WTC11 (cell line): ENCODE measurements around the gene DTNBP1. TPM values are rescaled to one million over a fixed set of nuclear protein-coding genes. Genes with fewer than 3 reads are reported as not detected.

Experiments
- ATAC-seq: fragments of 200-7000 bp; cut with Tn5 transposase; 2 replicates; pipeline ENCODE4 v1.10.0; 2021; ENCODE audit warnings: mild to moderate bottlenecking, moderate library complexity
- CTCF ChIA-PET: fragments of 300-600 bp; sonication (Branson Sonifier 250); formaldehyde crosslinking; loops from one replicate; lab custom pipeline; 2021; ENCODE audit warnings: antibody characterized with exemption; lab: Charles Lee
- POLR2A ChIA-PET: fragments of 350-600 bp; sonication (Branson Sonifier 250); formaldehyde crosslinking; loops from one replicate; lab custom pipeline; 2021; ENCODE audit warnings: antibody characterized with exemption; lab: Charles Lee
- DNase-seq: peaks from one replicate; pipeline ENCODE4 v3.0.0; 2021; ENCODE audit warnings: low spot score
- H3K27ac Mint-ChIP-seq: 2 replicates; pipeline ENCODE4 v1.8.0; 2021; ENCODE audit warnings: mixed read lengths
- H3K27me3 Mint-ChIP-seq: 2 replicates; pipeline ENCODE4 v1.8.0; 2021; ENCODE audit warnings: low read depth, mild to moderate bottlenecking, moderate library complexity, mixed read lengths
- H3K36me3 Mint-ChIP-seq: 2 replicates; pipeline ENCODE4 v1.8.0; 2021; ENCODE audit warnings: mixed read lengths
- H3K4me1 Mint-ChIP-seq: 2 replicates; pipeline ENCODE4 v1.8.0; 2022; ENCODE audit warnings: mixed read lengths
- H3K4me3 Mint-ChIP-seq: 2 replicates; pipeline ENCODE4 v1.8.0; 2021; ENCODE audit warnings: mild to moderate bottlenecking, moderate library complexity, mixed read lengths
- H3K9me3 Mint-ChIP-seq: 2 replicates; pipeline ENCODE4 v1.8.0; 2021; ENCODE audit warnings: mixed read lengths
- AFF4 ChIP-seq: sonication (generic); formaldehyde crosslinking; IDR thresholded peaks from 2 replicates; pipeline ENCODE4 v1.8.1; 2023; ENCODE audit warnings: mild to moderate bottlenecking, missing genetic modification reagents, borderline replicate concordance
- ATF1 ChIP-seq: sonication (generic); formaldehyde crosslinking; IDR thresholded peaks from 2 replicates; pipeline ENCODE4 v1.8.1; 2023; ENCODE audit warnings: mild to moderate bottlenecking, moderate library complexity, missing genetic modification reagents
- ATF6 ChIP-seq: sonication (generic); formaldehyde crosslinking; IDR thresholded peaks from 2 replicates; pipeline ENCODE4 v1.8.1; 2023; ENCODE audit warnings: mild to moderate bottlenecking, missing genetic modification reagents
- GTF2I ChIP-seq: fragments of 250-450 bp; sonication (Bioruptor Pico); conservative IDR thresholded peaks from 2 replicates; pipeline ENCODE4 v1.4.0; 2021; ENCODE audit warnings: mild to moderate bottlenecking
- KAT7 ChIP-seq: sonication (generic); formaldehyde crosslinking; IDR thresholded peaks from 2 replicates; pipeline ENCODE4 v1.8.1; 2023; ENCODE audit warnings: missing genetic modification reagents, mild to moderate bottlenecking, borderline replicate concordance
- MYBL2 ChIP-seq: sonication (generic); formaldehyde crosslinking; IDR thresholded peaks from 2 replicates; pipeline ENCODE4 v1.8.1; 2023; ENCODE audit warnings: mild to moderate bottlenecking, moderate library complexity, missing genetic modification reagents
- NFATC4 ChIP-seq: fragments of 250-450 bp; sonication (Bioruptor Pico); IDR thresholded peaks from 2 replicates; pipeline ENCODE4 v1.9.0; 2021; ENCODE audit warnings: mild to moderate bottlenecking
- SMAD3 ChIP-seq: sonication (generic); formaldehyde crosslinking; IDR thresholded peaks from 2 replicates; pipeline ENCODE4 v1.8.0; 2022; ENCODE audit warnings: missing genetic modification reagents, mild to moderate bottlenecking, borderline replicate concordance
- SP1 ChIP-seq: sonication (generic); formaldehyde crosslinking; conservative IDR thresholded peaks from 2 replicates; pipeline ENCODE4 v1.8.1; 2022; ENCODE audit warnings: missing genetic modification reagents
- TEAD4 ChIP-seq: sonication (generic); formaldehyde crosslinking; IDR thresholded peaks from 2 replicates; pipeline ENCODE4 v1.8.0; 2022; ENCODE audit warnings: mild to moderate bottlenecking, missing genetic modification reagents
- ZNF121 ChIP-seq: sonication (generic); formaldehyde crosslinking; IDR thresholded peaks from 2 replicates; pipeline ENCODE4 v1.8.0; 2023; ENCODE audit warnings: missing genetic modification reagents
- ZNF219 ChIP-seq: sonication (generic); formaldehyde crosslinking; IDR thresholded peaks from 2 replicates; pipeline ENCODE4 v1.8.0; 2023; ENCODE audit warnings: missing genetic modification reagents, mild to moderate bottlenecking, borderline replicate concordance
- ZNF416 ChIP-seq: fragments of 250-450 bp; sonication (Bioruptor Pico); IDR thresholded peaks from 2 replicates; pipeline ENCODE4 v1.9.0; 2021; ENCODE audit warnings: mild to moderate bottlenecking, inconsistent platforms
- total RNA-seq: library from RNA; stranded (reverse); gene quantifications from 3 replicates; pipeline ENCODE4 v1.2.3, GENCODE V29; 2021
- TF ChIP-seq, protein P1 (sequence below): fragments of 200-600 bp; IDR thresholded peaks from 2 replicates; pipeline ENCODE4 v1.8.0; 2022; ENCODE audit warnings: antibody characterized with exemption
- TF ChIP-seq, protein P2 (sequence below): sonication (generic); formaldehyde crosslinking; IDR thresholded peaks from 2 replicates; pipeline ENCODE4 v1.8.0; 2022; ENCODE audit warnings: mild to moderate bottlenecking, missing genetic modification reagents
- TF ChIP-seq, protein P3 (sequence below): sonication (generic); formaldehyde crosslinking; IDR thresholded peaks from 2 replicates; pipeline ENCODE4 v1.8.1; 2022; ENCODE audit warnings: low read depth, mild to moderate bottlenecking, moderate library complexity, missing genetic modification reagents, borderline replicate concordance
- TF ChIP-seq, protein P4 (sequence below): sonication (generic); formaldehyde crosslinking; IDR thresholded peaks from 2 replicates; pipeline ENCODE4 v1.8.0; 2022; ENCODE audit warnings: mild to moderate bottlenecking, missing genetic modification reagents

DTNBP1 gene
- total RNA-seq, 1 experiment from 2014 or later = 15.1 TPM

DNA sequence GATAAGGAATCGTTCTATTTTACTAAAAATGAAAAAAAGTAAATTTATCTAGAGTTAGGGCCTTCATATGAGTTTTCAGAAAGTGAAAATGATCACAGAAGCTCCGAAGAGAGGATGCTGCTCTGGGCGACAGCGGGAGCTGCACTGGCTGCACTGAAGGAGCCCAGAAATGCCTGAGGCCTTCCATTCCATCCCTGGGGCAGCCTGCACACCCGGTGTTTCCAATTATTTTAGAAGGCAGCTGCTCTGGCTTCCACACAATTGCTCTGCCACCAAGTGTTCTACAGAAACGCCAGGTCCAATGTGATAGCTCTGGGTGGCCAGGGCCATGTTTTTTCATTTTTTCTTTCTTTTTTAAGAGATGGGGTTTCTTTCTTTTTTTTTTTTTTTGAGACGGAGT lies 3.6 kb downstream of the DTNBP1 start:
- TF ChIP-seq ZNF121 (CRISPR knock-in tag) = no peak
- DNase-seq = no peak
- no peaks in the 10 kb centered on the region for H3K9me3 Mint-ChIP-seq
- H3K4me1 Mint-ChIP-seq = peaks cover 40% of the 10 kb centered on the region
- H3K4me3 Mint-ChIP-seq = no peak overlapping the region
- no peak for ATAC-seq
- CTCF ChIA-PET = interaction anchor here (0.7 to 1.2 kb wide), 4 partner anchors 17 to 948 kb away, joined by 3 to 5 read pairs (median 3); no protein-coding TSS in a partner anchor
- POLR2A ChIA-PET = interaction anchor here (0.6 kb wide), 1 partner anchor 92 kb away, joined by 3 read pairs; no protein-coding TSS in a partner anchor
- H3K27ac Mint-ChIP-seq = no peak overlapping the region
- peaks cover 3% of the 10 kb centered on the region for H3K36me3 Mint-ChIP-seq
- H3K27me3 Mint-ChIP-seq = peaks cover 13% of the 10 kb centered on the region

GRCh38 chr6:15658181-15658744 lies 4.6 kb downstream of the DTNBP1 start:
- no peak overlapping the region for H3K4me3 Mint-ChIP-seq
- peak overlapping the region; percentile 70 for H3K27ac Mint-ChIP-seq
- ATAC-seq (no peak), DNase-seq (no peak)
- no peaks in the 10 kb centered on the region for H3K9me3 Mint-ChIP-seq
- CTCF ChIA-PET = interaction anchor here (1.0 to 1.2 kb wide), 3 partner anchors 16 to 547 kb away, joined by 3 to 5 read pairs (median 3); no protein-coding TSS in a partner anchor
- H3K27me3 Mint-ChIP-seq = peaks cover 4% of the 10 kb centered on the region
- POLR2A ChIA-PET = no interaction called here
- H3K4me1 Mint-ChIP-seq = peaks cover 38% of the 10 kb centered on the region
- peaks cover 3% of the 10 kb centered on the region for H3K36me3 Mint-ChIP-seq
- TF ChIP-seq GTF2I (CRISPR knock-in tag) = no peak
- TF ChIP-seq, protein P1, sequence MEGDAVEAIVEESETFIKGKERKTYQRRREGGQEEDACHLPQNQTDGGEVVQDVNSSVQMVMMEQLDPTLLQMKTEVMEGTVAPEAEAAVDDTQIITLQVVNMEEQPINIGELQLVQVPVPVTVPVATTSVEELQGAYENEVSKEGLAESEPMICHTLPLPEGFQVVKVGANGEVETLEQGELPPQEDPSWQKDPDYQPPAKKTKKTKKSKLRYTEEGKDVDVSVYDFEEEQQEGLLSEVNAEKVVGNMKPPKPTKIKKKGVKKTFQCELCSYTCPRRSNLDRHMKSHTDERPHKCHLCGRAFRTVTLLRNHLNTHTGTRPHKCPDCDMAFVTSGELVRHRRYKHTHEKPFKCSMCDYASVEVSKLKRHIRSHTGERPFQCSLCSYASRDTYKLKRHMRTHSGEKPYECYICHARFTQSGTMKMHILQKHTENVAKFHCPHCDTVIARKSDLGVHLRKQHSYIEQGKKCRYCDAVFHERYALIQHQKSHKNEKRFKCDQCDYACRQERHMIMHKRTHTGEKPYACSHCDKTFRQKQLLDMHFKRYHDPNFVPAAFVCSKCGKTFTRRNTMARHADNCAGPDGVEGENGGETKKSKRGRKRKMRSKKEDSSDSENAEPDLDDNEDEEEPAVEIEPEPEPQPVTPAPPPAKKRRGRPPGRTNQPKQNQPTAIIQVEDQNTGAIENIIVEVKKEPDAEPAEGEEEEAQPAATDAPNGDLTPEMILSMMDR = no peak
- TF ChIP-seq MYBL2 (CRISPR knock-in tag) = no peak
- TF ChIP-seq, protein P2, sequence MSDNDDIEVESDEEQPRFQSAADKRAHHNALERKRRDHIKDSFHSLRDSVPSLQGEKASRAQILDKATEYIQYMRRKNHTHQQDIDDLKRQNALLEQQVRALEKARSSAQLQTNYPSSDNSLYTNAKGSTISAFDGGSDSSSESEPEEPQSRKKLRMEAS (CRISPR knock-in tag) = no peak
- TF ChIP-seq SP1 (CRISPR knock-in tag) = no peak
- no peak for TF ChIP-seq ZNF416 (CRISPR knock-in tag)
- no peak for TF ChIP-seq NFATC4 (CRISPR knock-in tag)
- TF ChIP-seq ZNF219 (CRISPR knock-in tag) = no peak
- TF ChIP-seq ATF1 (CRISPR knock-in tag) = no peak
- no peak for TF ChIP-seq SMAD3 (CRISPR knock-in tag)
- TF ChIP-seq, protein P3, sequence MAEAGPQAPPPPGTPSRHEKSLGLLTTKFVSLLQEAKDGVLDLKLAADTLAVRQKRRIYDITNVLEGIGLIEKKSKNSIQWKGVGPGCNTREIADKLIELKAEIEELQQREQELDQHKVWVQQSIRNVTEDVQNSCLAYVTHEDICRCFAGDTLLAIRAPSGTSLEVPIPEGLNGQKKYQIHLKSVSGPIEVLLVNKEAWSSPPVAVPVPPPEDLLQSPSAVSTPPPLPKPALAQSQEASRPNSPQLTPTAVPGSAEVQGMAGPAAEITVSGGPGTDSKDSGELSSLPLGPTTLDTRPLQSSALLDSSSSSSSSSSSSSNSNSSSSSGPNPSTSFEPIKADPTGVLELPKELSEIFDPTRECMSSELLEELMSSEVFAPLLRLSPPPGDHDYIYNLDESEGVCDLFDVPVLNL (CRISPR knock-in tag) = no peak
- no peak for TF ChIP-seq KAT7
- no peak for TF ChIP-seq TEAD4 (CRISPR knock-in tag)

- POLR2A ChIA-PET = no interaction called here
- Mint-ChIP-seq H3K27ac (no peak overlapping the region), H3K27me3 (no peaks in the 10 kb centered on the region), H3K9me3 (no peaks in the 10 kb centered on the region), H3K4me3 (no peak overlapping the region), H3K4me1 (peaks cover 37% of the 10 kb centered on the region), H3K36me3 (peaks cover 3% of the 10 kb centered on the region)
- DNase-seq (no peak), ATAC-seq (no peak)
- CTCF ChIA-PET = no interaction called here
- TF ChIP-seq ATF6 = no peak
- TF ChIP-seq, protein P1 = no peak
- no peak for TF ChIP-seq AFF4 (CRISPR knock-in tag)
- TF ChIP-seq, protein P2 (CRISPR knock-in tag) = no peak
- TF ChIP-seq, protein P4, sequence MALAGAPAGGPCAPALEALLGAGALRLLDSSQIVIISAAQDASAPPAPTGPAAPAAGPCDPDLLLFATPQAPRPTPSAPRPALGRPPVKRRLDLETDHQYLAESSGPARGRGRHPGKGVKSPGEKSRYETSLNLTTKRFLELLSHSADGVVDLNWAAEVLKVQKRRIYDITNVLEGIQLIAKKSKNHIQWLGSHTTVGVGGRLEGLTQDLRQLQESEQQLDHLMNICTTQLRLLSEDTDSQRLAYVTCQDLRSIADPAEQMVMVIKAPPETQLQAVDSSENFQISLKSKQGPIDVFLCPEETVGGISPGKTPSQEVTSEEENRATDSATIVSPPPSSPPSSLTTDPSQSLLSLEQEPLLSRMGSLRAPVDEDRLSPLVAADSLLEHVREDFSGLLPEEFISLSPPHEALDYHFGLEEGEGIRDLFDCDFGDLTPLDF (CRISPR knock-in tag) = no peak
Measured at GRCh38 chr6:15657290-15657689, 5.5 kb downstream of the DTNBP1 start.
